AG10803 (cell line): ENCODE results near the gene PIK3C2B.
"Not testable (repeated sequence)": the region's sequence is repeated elsewhere in the genome, so short reads cannot be mapped to it uniquely, and the experiment has no call there.

Source experiments
- DNase-seq: peaks from one replicate; pipeline ENCODE4 v3.0.0; 2010; ENCODE audit warnings: low read depth
- H3K4me3 ChIP-seq: 2 replicates; pipeline ENCODE4 v1.5.1; 2011; ENCODE audit warnings: mild to moderate bottlenecking, low read length, control low read depth
- TF ChIP-seq, protein P1 (sequence below): conservative IDR thresholded peaks from 2 replicates; pipeline ENCODE4 v1.5.1; 2011; ENCODE audit warnings: mild to moderate bottlenecking, low read length, control low read depth, inconsistent platforms

Gene PIK3C2B

DNA sequence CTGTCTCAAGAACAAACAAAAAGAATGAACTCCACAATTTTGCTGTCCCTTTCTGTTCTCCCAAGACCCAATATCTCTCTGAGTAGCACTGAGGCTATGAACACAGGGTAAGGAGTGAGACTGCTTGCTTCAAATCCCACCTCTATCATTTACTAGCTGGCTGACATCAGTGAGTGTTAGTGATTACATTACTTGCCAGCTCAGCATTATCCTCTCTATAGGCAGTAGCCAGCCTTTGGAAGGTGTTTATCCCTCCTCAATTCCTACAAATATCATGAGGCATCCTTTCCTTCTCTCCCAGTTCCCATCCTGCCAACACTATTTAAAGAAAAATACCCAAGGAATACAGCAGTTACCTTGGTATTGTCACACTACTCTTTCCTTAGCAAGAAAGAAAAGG lies 3.0 kb downstream of the PIK3C2B start:
- TF ChIP-seq, protein P1, sequence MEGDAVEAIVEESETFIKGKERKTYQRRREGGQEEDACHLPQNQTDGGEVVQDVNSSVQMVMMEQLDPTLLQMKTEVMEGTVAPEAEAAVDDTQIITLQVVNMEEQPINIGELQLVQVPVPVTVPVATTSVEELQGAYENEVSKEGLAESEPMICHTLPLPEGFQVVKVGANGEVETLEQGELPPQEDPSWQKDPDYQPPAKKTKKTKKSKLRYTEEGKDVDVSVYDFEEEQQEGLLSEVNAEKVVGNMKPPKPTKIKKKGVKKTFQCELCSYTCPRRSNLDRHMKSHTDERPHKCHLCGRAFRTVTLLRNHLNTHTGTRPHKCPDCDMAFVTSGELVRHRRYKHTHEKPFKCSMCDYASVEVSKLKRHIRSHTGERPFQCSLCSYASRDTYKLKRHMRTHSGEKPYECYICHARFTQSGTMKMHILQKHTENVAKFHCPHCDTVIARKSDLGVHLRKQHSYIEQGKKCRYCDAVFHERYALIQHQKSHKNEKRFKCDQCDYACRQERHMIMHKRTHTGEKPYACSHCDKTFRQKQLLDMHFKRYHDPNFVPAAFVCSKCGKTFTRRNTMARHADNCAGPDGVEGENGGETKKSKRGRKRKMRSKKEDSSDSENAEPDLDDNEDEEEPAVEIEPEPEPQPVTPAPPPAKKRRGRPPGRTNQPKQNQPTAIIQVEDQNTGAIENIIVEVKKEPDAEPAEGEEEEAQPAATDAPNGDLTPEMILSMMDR: no peak
- H3K4me3 ChIP-seq: no peak overlapping the region

DNA sequence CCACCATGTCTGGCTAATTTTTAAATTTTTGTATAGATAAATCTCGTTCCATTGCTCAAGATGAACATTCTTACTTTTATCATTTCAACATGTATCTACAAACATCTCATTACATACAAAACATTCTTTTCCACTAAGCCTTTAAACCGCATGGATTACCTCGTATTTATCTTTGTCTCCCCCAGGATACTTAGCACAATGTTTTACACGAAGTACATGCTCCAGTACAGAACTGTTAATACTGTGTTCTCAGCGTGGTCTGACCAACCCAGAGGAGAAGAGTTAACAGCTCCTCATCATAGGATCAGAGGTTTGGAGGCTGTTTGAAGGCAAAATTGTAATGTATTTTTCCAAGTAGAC lies 7.4 kb downstream of the PIK3C2B start:
- no peak overlapping the region for H3K4me3 ChIP-seq
- TF ChIP-seq, protein P1: no peak
- DNase-seq: no peak

More for the DNA sequence above, 3.0 kb downstream of the PIK3C2B start:
- DNase-seq: no peak

DNA sequence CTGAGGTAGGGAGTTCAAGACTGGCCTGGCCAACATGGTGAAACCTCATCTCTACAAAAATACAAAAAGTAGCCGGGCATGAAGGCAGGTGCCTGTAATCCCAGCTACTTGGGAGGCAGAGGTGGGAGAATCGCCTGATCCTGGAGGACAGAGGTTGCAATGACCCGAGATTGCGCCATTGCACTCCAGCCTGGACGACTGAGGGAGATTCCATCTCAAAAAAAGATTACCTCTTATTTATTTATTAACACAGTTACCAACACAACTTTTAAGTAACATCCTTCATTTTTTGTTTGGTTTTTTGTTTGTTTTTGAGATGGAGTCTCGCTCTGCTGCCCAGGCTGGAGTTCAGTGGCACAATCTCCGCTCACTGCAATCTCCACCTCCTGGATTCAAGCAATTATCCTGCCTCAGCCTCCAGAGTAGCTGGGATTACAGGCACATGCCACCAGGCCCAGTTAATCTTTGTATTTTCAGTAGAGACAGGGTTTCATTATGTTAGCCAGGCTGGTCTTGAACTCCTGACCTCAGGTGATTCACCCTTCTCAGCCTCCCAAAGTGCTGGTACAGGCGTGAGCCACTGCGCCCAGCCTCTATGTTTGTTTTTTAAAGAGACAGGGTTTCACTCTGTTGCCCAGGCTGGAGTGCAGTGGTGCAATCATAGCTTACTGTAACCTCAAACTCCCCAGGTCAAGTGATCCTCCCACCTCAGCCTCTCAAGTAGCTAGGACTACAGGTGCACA lies 7.9 kb downstream of the PIK3C2B start:
- H3K4me3 ChIP-seq, DNase-seq: not testable (repeated sequence)

DNA sequence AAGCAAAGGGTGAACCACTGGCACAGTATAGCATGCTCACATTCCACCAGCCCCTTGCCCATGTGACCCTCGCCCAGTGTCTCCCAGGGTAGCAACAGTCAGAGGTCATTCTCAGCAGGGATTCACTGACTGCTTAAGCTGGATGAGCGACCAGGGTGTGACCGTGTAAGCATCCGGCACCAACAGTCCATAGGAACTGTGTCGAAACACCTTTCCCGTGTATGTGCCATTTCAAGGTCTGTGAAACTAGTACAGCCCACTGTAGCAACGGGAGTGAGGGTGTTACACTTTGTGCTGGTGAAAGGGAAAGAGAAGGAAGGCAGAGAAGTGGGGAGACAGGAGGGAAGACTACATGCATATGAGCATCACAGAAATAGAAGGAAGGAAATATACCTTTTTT lies 10.8 kb downstream of the PIK3C2B start:
- H3K4me3 ChIP-seq: no peak overlapping the region
- DNase-seq: no peak
- TF ChIP-seq, protein P1: no peak

DNA sequence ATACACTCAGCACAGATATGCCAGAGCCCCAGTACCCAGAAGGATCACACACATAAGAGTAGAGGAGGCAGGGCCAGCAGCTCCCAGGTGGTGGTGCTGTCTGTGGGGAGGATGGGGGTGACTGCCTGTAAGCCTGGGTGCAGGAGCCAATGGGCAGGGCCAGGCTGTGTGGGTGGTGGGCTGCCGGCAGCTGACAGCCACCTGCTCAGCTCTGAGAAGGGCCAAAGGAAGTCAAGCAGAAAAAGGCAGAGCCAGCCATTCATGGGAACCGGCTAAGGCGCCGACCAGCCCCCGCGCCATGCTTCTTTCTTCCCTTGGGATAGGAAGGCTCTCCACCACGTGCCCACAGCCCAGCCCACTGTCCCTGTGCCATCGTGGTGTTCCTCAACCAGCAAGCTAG lies 14.1 kb downstream of the PIK3C2B start:
- TF ChIP-seq, protein P1: no peak
- no peak overlapping the region for H3K4me3 ChIP-seq
- no peak for DNase-seq

DNA sequence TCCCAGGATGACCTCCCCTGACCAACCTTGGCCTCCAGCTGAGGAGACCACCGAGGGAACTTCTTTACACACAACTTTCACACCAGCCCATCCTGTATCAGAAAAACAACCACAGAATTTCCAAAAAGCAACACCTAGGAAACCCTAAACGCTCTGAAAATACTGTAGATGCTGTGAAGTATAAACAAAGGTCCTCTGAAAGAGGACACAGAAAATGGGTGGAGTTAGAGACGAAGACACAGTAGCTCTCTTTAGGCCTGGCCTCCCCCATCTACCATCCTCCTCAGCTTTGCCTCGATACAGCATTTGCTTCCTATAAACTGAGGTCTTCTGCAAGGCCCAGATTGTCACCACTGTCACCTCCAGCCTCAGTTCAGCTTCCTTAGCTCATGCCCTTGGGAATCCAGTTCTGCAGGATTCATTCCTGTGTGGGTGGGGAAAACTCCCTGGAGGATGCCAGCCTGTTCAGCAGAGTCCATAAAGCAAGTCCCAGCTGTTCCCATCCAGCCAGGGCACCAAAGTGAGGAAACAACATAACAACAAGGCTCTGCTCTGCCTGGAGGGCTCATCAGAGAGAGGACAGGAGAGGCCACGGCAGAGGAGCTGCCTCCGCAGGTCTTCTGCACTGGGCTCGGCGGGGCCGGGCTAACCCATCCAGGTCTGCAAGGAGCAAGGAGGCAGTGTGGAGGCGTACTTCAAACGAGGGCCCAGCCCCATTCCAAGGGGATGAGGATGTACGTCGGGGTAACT lies 15.0 kb downstream of the PIK3C2B start:
- DNase-seq: no peak
- TF ChIP-seq, protein P1: no peak
- H3K4me3 ChIP-seq: no peak overlapping the region

DNA sequence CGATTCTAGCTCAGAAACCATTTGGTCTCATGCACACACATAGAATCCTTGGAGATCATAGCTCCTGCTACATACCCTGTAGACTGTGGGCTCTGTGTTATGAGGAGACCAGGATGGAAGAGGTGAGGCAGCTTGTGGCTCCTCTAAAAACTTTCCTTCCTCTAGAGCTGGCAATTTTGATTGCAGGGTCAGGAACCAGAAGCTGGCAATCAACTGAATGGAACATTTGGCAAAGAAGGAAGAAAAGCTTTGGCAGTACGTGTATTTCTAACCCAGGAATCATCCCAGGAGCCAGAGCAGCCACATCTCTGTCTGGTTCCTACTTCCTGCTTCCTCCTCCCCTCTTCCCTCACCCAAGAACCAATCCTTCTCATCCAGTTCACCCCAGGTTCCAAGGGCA lies 15.7 kb downstream of the PIK3C2B start:
- no peak for DNase-seq
- no peak overlapping the region for H3K4me3 ChIP-seq
- TF ChIP-seq, protein P1: no peak
